OCI-LY3 (cell line): ENCODE data around the gene OR52H1.

ENCODE experiments used
- CTCF ChIP-seq: fragments of 200-600, 300-600 bp; sonication (generic); IDR thresholded peaks from 2 replicates; pipeline ENCODE4 v1.5.1; 2014; ENCODE audit warnings: antibody characterized with exemption, low read length, low read depth
- EZH2phosphoT487 ChIP-seq: fragments of 200-600 bp; shearing (Covaris generic); IDR thresholded peaks from 2 replicates; pipeline ENCODE4 v1.6.1; 2018; ENCODE audit warnings: antibody characterized with exemption, mixed run types, low read depth

DNA sequence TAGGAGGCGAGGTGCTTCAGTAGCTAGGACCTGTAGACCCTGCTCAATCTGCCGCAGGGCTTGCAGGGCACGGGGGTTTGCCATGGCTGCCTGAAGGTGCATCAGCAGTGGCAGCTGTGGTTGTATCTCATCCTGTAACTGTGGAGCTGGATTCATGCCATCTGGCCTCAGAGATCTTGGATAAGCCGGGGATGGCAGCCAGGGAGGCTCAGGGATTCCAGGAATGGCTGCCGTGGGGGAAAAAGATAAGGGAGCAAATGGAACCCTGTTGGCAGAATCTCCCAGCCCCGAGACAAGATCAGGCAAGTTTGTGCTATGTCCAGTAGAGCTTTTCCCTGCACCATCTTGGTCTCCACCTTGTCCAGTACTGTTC, 40.4 kb downstream of the OR52H1 start:
- TF ChIP-seq CTCF (no peak), EZH2phosphoT487 (no peak)
